ENCODE results near the gene SHROOM1.

The SHROOM1 gene

GRCh38 chr5:132825834-132826391, 4.5 kb downstream of the SHROOM1 start:
- in situ Hi-C loops (cut with MboI; ENCODE audit: low sequenced_read_pairs): loop anchor here (25.0 kb wide), 1 partner anchor 439 kb away; no protein-coding TSS in a partner anchor

GRCh38 chr5:132825033-132825833, 5.2 kb downstream of the SHROOM1 start:
- in situ Hi-C loops (cut with MboI; ENCODE audit: low sequenced_read_pairs): loop anchor here (25.0 kb wide), 1 partner anchor 438 kb away; no protein-coding TSS in a partner anchor

- in situ Hi-C loops (cut with MboI; ENCODE audit: low sequenced_read_pairs): no loop called here
These were observed 6.0 kb downstream of the SHROOM1 start for GRCh38 chr5:132824426-132824825.

- in situ Hi-C loops (cut with MboI; ENCODE audit: low sequenced_read_pairs): no loop called here
These were observed 6.9 kb downstream of the SHROOM1 start for GRCh38 chr5:132823481-132824050.

- in situ Hi-C loops (cut with MboI; ENCODE audit: low sequenced_read_pairs): no loop called here
These were observed 7.6 kb downstream of the SHROOM1 start for GRCh38 chr5:132822650-132823480.

- in situ Hi-C loops (cut with MboI; ENCODE audit: low sequenced_read_pairs): no loop called here
These were observed 8.7 kb downstream of the SHROOM1 start for GRCh38 chr5:132821791-132822190.

- in situ Hi-C loops (cut with MboI; ENCODE audit: low sequenced_read_pairs): no loop called here
These were observed 9.1 kb downstream of the SHROOM1 start for GRCh38 chr5:132821350-132821749.

GRCh38 chr5:132820162-132820754, 10.2 kb downstream of the SHROOM1 start:
- in situ Hi-C loops (cut with MboI; ENCODE audit: low sequenced_read_pairs): no loop called here

GRCh38 chr5:132819468-132819867, 11.0 kb downstream of the SHROOM1 start:
- in situ Hi-C loops (cut with MboI; ENCODE audit: low sequenced_read_pairs): no loop called here

GRCh38 chr5:132817011-132817410, 13.4 kb downstream of the SHROOM1 start:
- in situ Hi-C loops (cut with MboI; ENCODE audit: low sequenced_read_pairs): no loop called here

- in situ Hi-C loops (cut with MboI; ENCODE audit: low sequenced_read_pairs): no loop called here
These were observed 13.9 kb downstream of the SHROOM1 start for GRCh38 chr5:132816554-132816953.

- in situ Hi-C loops (cut with MboI; ENCODE audit: low sequenced_read_pairs): no loop called here
These were observed 14.4 kb downstream of the SHROOM1 start for GRCh38 chr5:132816083-132816482.

- in situ Hi-C loops (cut with MboI; ENCODE audit: low sequenced_read_pairs): no loop called here
These were observed 15.0 kb downstream of the SHROOM1 start for GRCh38 chr5:132815454-132815853.

- in situ Hi-C loops (cut with MboI; ENCODE audit: low sequenced_read_pairs): no loop called here
These were observed 15.7 kb downstream of the SHROOM1 start for GRCh38 chr5:132814503-132815294.

GRCh38 chr5:132813599-132814502, 16.6 kb downstream of the SHROOM1 start:
- in situ Hi-C loops (cut with MboI; ENCODE audit: low sequenced_read_pairs): no loop called here

- in situ Hi-C loops (cut with MboI; ENCODE audit: low sequenced_read_pairs): no loop called here
These were observed 17.5 kb downstream of the SHROOM1 start, which contains the start of gene SOWAHA for GRCh38 chr5:132812781-132813598. Gene SOWAHA, plus strand, starts transcription at chr5:132813302. Its CDS starts 320 bp downstream, at chr5:132813622.

- in situ Hi-C loops (cut with MboI; ENCODE audit: low sequenced_read_pairs): no loop called here
These were observed 18.2 kb downstream of the SHROOM1 start for GRCh38 chr5:132812123-132812765.

All from HL-60/S4 treated with retinoic acid at 250 ng/mL for 4 days and 3 days (cell line).